K562 (cell line): ENCODE results near the gene ATP8A1. TPM values are rescaled to one million over a fixed set of nuclear protein-coding genes. Genes with fewer than 3 reads are reported as not detected.
A peak's percentile ranks its signal among the peaks of the same experiment; 100 is the strongest.

Experiments used
- ATF1 ChIP-seq, 2 experiments: fragments of 450-650 bp in 1 of 2; IDR thresholded peaks; 2 replicates each; pipeline ENCODE4 v1.6.1; 2016; ENCODE audit warnings: missing compliant biosample characterization in 1 of 2, missing genetic modification characterization in 1 of 2
- BCL6 ChIP-seq: fragments of 250-450 bp; sonication (Bioruptor Pico); IDR thresholded peaks from 2 replicates; pipeline ENCODE4 v1.4.0; 2020
- DDX20 ChIP-seq: fragments of 450-650 bp; IDR thresholded peaks from 2 replicates; pipeline ENCODE4 v1.6.1; 2016; ENCODE audit warnings: missing genetic modification characterization, low read depth, mild to moderate bottlenecking, missing compliant biosample characterization, moderate library complexity
- E2F4 ChIP-seq: sonication (generic); formaldehyde crosslinking; IDR thresholded peaks from 2 replicates; pipeline ENCODE4 v1.8.0; 2022; ENCODE audit warnings: mild to moderate bottlenecking, low read depth, missing genetic modification reagents
- FOSL1 ChIP-seq: fragments of 200-800 bp; sonication (Bioruptor generic); conservative IDR thresholded peaks from 2 replicates; pipeline ENCODE4 v1.6.1; 2016; ENCODE audit warnings: missing genetic modification characterization, missing compliant biosample characterization
- HES1 ChIP-seq: fragments of 450-650 bp; IDR thresholded peaks from 2 replicates; pipeline ENCODE4 v1.6.1; 2016; ENCODE audit warnings: low read depth, mild to moderate bottlenecking, moderate library complexity
- HMG20A ChIP-seq: fragments of 450-650 bp; formaldehyde crosslinking; conservative IDR thresholded peaks from 2 replicates; pipeline ENCODE4 v1.4.0; 2020; ENCODE audit warnings: mild to moderate bottlenecking, mixed read lengths
- JUN ChIP-seq, 2 experiments: sonication (generic) in 1 of 2; formaldehyde crosslinking in 1 of 2; IDR thresholded peaks; 2 replicates each; pipeline versions ENCODE4 v1.6.1 to v1.8.0; 2012 to 2022; ENCODE audit warnings: borderline replicate concordance in 2 of 2, mild to moderate bottlenecking in 2 of 2, improper control_type of control experiment in 1 of 2, low read depth in 1 of 2, low read length in 1 of 2, missing genetic modification reagents in 1 of 2
- KLF16 ChIP-seq: IDR thresholded peaks from 2 replicates; pipeline ENCODE4 v1.6.1; 2016; ENCODE audit warnings: antibody characterized with exemption
- KLF6 ChIP-seq: fragments of 250-450 bp; sonication (Bioruptor Pico); IDR thresholded peaks from 2 replicates; pipeline ENCODE4 v1.4.0; 2020; ENCODE audit warnings: mild to moderate bottlenecking, moderate library complexity, borderline replicate concordance
- SAFB ChIP-seq: fragments of 200-400 bp; formaldehyde crosslinking; IDR thresholded peaks from 2 replicates; pipeline ENCODE4 v1.6.1; 2017; ENCODE audit warnings: low read depth, low read length, borderline replicate concordance
- SRSF9 ChIP-seq: fragments of 200-400 bp; formaldehyde crosslinking; IDR thresholded peaks from 2 replicates; pipeline ENCODE4 v1.6.1; 2017; ENCODE audit warnings: low read depth, low read length, borderline replicate concordance
- XRCC3 ChIP-seq: fragments of 450-650 bp; IDR thresholded peaks from 2 replicates; pipeline ENCODE4 v1.6.1; 2017; ENCODE audit warnings: mild to moderate bottlenecking, moderate library complexity
- ZBTB40 ChIP-seq, 2 experiments: fragments of 450-650 bp in 1 of 2; sonication (generic) in 1 of 2; formaldehyde crosslinking in 1 of 2; IDR thresholded peaks; 2 replicates each; pipeline versions ENCODE4 v1.7.1 to v1.9.0; 2016 to 2022; ENCODE audit warnings: inconsistent platforms in 1 of 2, mild to moderate bottlenecking in 1 of 2, missing genetic modification reagents in 1 of 2
- ZNF184 ChIP-seq: sonication (generic); formaldehyde crosslinking; IDR thresholded peaks from 2 replicates; pipeline ENCODE4 v1.5.0; 2020; ENCODE audit warnings: missing genetic modification reagents
- ZNF644 ChIP-seq: fragments of 200-800 bp; sonication (Bioruptor generic); IDR thresholded peaks from 2 replicates; pipeline ENCODE4 v1.6.1; 2016; ENCODE audit warnings: low read depth, missing genetic modification characterization, missing compliant biosample characterization
- polyA plus RNA-seq, 8 experiments: library from polyadenylated mRNA; depleted of rRNA in 4 of 8; stranded (reverse) in 5 of 8; unstranded in 3 of 8; fragments of >200 nt; fragmentation: Nextera tagmentation in 2 of 8; fragmentation: Illumina TruSeq in 1 of 8; extraction: Ambion mirVana in 2 of 8; extraction: Trizol in 1 of 8; gene quantifications; 2 replicates each; pipeline versions ENCODE4 v1.2.1 to v1.2.3, GENCODE V29; 2011 to 2014; ENCODE audit warnings: inconsistent platforms in 1 of 8, missing spikeins in 1 of 8
- total RNA-seq, 7 experiments: library from RNA; depleted of rRNA in 6 of 7; stranded (reverse); fragments of >200 nt in 6 of 7; fragmentation: Illumina TruSeq in 2 of 7; extraction: Trizol in 2 of 7; gene quantifications; 2 replicates each; pipeline versions ENCODE4 v1.2.1 to v1.2.3, GENCODE V29; 2011 to 2021; ENCODE audit warnings: low replicate concordance in 1 of 7

ATP8A1 gene
- total and polyA plus RNA-seq, 9 of the 15 experiments (the other 6 are each of a cell fraction or from before 2014, with no cell fraction given): 0.05 to 0.29 (median 0.07) TPM; not detected in 2

- TF ChIP-seq HES1: no peak
- TF ChIP-seq BCL6 (CRISPR knock-in tag): no peak
- TF ChIP-seq KLF16: no peak
- TF ChIP-seq SAFB: no peak
- TF ChIP-seq HMG20A (CRISPR knock-in tag): no peak
- no peak for TF ChIP-seq ATF1 (CRISPR knock-in tag; IDR thresholded peaks at IDR 0.05)
- peak; percentile 58 for TF ChIP-seq ATF1 (tag; IDR thresholded peaks at IDR 0.05)
- no peak for TF ChIP-seq JUN (IDR thresholded peaks at IDR 0.05; ENCODE audit: borderline replicate concordance, low read depth, low read length)
- no peak for TF ChIP-seq JUN (CRISPR knock-in tag; IDR thresholded peaks at IDR 0.05; ENCODE audit: borderline replicate concordance)
- no peak for TF ChIP-seq XRCC3
- no peak for TF ChIP-seq E2F4 (CRISPR knock-in tag)
- no peak for TF ChIP-seq ZNF644
- TF ChIP-seq KLF6 (CRISPR knock-in tag): no peak
- no peak for TF ChIP-seq DDX20
- no peak for TF ChIP-seq ZNF184
- TF ChIP-seq SRSF9: no peak
- 0 out of 2 replicates have a peak, but pooled peaks have one; percentile 30 for TF ChIP-seq ZBTB40 (IDR thresholded peaks at IDR 0.05)
- no peak for TF ChIP-seq ZBTB40 (CRISPR knock-in tag; IDR thresholded peaks at IDR 0.05)
- TF ChIP-seq FOSL1 (tag): no peak
Measured at GRCh38 chr4:42656944-42657792, at the start of gene ATP8A1 (continued).
